GM21381 (cell line): ENCODE data around the gene FGD6.
A peak's percentile ranks its signal among the peaks of the same experiment; 100 is the strongest.
"Not testable (repeated sequence)": the region's sequence is repeated elsewhere in the genome, so short reads cannot be mapped to it uniquely, and the experiment has no call there.

Experiments
- ATAC-seq: cut with Tn5 transposase; IDR thresholded peaks from one replicate; pipeline ENCODE4 v1.9.1; 2021; ENCODE audit warnings: mild to moderate bottlenecking, moderate library complexity; ENCODE audit not compliant: unreplicated experiment

Gene FGD6

GRCh38 chr12:95235621-95236020 lies 18.4 kb upstream of the FGD6 start:
- not testable (repeated sequence) for ATAC-seq

GRCh38 chr12:95234187-95234586 lies 16.9 kb upstream of the FGD6 start:
- ATAC-seq = not testable (repeated sequence)

GRCh38 chr12:95231190-95231589 lies 13.9 kb upstream of the FGD6 start:
- ATAC-seq = no peak

GRCh38 chr12:95230313-95230712 lies 13.0 kb upstream of the FGD6 start:
- no peak for ATAC-seq

- ATAC-seq = no peak
These were observed 12.4 kb upstream of the FGD6 start for GRCh38 chr12:95229636-95230035.

GRCh38 chr12:95228617-95229016 lies 11.3 kb upstream of the FGD6 start:
- ATAC-seq = no peak

- ATAC-seq = no peak
These were observed 10.6 kb upstream of the FGD6 start for GRCh38 chr12:95227818-95228356.

- ATAC-seq = no peak
These were observed 8.5 kb upstream of the FGD6 start for GRCh38 chr12:95225645-95226212.

GRCh38 chr12:95224202-95225170 lies 7.2 kb upstream of the FGD6 start:
- no peak for ATAC-seq

- ATAC-seq = no peak
These were observed 3.5 kb upstream of the FGD6 start for GRCh38 chr12:95220726-95221125.

GRCh38 chr12:95220190-95220589 lies 2.9 kb upstream of the FGD6 start:
- no peak for ATAC-seq

GRCh38 chr12:95218150-95219133 lies 1.2 kb upstream of the FGD6 start:
- ATAC-seq = peak; percentile 3

GRCh38 chr12:95216711-95217376 lies 423 bp downstream of the FGD6 start:
- ATAC-seq = peak; percentile 21

- no peak for ATAC-seq
These were observed 1.3 kb downstream of the FGD6 start for GRCh38 chr12:95215949-95216348.

- no peak for ATAC-seq
These were observed 2.8 kb downstream of the FGD6 start for GRCh38 chr12:95214466-95214865.

- ATAC-seq = no peak
These were observed 3.3 kb downstream of the FGD6 start for GRCh38 chr12:95213928-95214327.

GRCh38 chr12:95213119-95213518 lies 4.1 kb downstream of the FGD6 start:
- no peak for ATAC-seq

- no peak for ATAC-seq
These were observed 4.7 kb downstream of the FGD6 start for GRCh38 chr12:95212586-95212985.

GRCh38 chr12:95208678-95209077 lies 8.6 kb downstream of the FGD6 start:
- no peak for ATAC-seq

- ATAC-seq = no peak
These were observed 9.9 kb downstream of the FGD6 start for GRCh38 chr12:95207407-95207806.
